NCI-H446 treated with DMSO at 0.1 percent for 48 hours (cell line): ENCODE data around the gene FBXL5.

Source experiments
- DNase-seq: peaks from one replicate; lab custom pipeline; 2025; lab: John Stamatoyannopoulos, UW

The FBXL5 gene

GRCh38 chr4:15655223-15656037, at the start of gene FBXL5:
Gene FBXL5, minus strand, starts transcription at chr4:15655357. Its CDS starts 70 bp downstream, at chr4:15655287.
- peak; percentile 38 for DNase-seq

GRCh38 chr4:15704129-15704528, 49.0 kb upstream of the FBXL5 start:
- no peak for DNase-seq

- DNase-seq, result no peak
These were observed 48.3 kb upstream of the FBXL5 start for GRCh38 chr4:15703439-15703838.

- DNase-seq, result no peak
These were observed 47.8 kb upstream of the FBXL5 start, which contains the start of gene BST1 for GRCh38 chr4:15702941-15703403. Gene BST1, plus strand, starts transcription at chr4:15703065. Its CDS starts 80 bp downstream, at chr4:15703145.

- no peak for DNase-seq
These were observed 41.7 kb upstream of the FBXL5 start for GRCh38 chr4:15696866-15697265.

- no peak for DNase-seq
These were observed 40.6 kb upstream of the FBXL5 start for GRCh38 chr4:15695729-15696128.

GRCh38 chr4:15695240-15695699, 40.1 kb upstream of the FBXL5 start:
- peak; percentile 59 for DNase-seq

GRCh38 chr4:15694431-15694830, 39.3 kb upstream of the FBXL5 start:
- no peak for DNase-seq

- DNase-seq, result no peak
These were observed 37.4 kb upstream of the FBXL5 start for GRCh38 chr4:15692602-15693001.

- DNase-seq, result peak; percentile 21
These were observed 36.4 kb upstream of the FBXL5 start for GRCh38 chr4:15691346-15692135.

GRCh38 chr4:15690020-15690809, 35.1 kb upstream of the FBXL5 start:
- no peak for DNase-seq

- no peak for DNase-seq
These were observed 34.4 kb upstream of the FBXL5 start for GRCh38 chr4:15689540-15689939.

- no peak for DNase-seq
These were observed 32.9 kb upstream of the FBXL5 start for GRCh38 chr4:15688051-15688450.

GRCh38 chr4:15684498-15684897, 29.3 kb upstream of the FBXL5 start:
- DNase-seq, result no peak

- DNase-seq, result no peak
These were observed 28.0 kb upstream of the FBXL5 start for GRCh38 chr4:15683143-15683495.

- no peak for DNase-seq
These were observed 27.3 kb upstream of the FBXL5 start for GRCh38 chr4:15682242-15683142.

- DNase-seq, result peak; percentile 93
These were observed 26.4 kb upstream of the FBXL5 start, which contains the start of gene FAM200B for GRCh38 chr4:15681372-15682241. Gene FAM200B, plus strand, starts transcription at chr4:15681827. Its CDS starts 5,151 bp downstream, at chr4:15686978.

GRCh38 chr4:15681067-15681371, 25.9 kb upstream of the FBXL5 start:
- DNase-seq, result no peak

- DNase-seq, result no peak
These were observed 22.4 kb upstream of the FBXL5 start for GRCh38 chr4:15677507-15677988.

GRCh38 chr4:15676899-15677298, 21.7 kb upstream of the FBXL5 start:
- no peak for DNase-seq
